AG09319 (cell line): ENCODE data around the gene GAS7.
A peak's percentile ranks its signal among the peaks of the same experiment; 100 is the strongest.

ENCODE experiments used
- DNase-seq: peaks from one replicate; pipeline ENCODE4 v3.0.0-alpha.2; 2010; ENCODE audit warnings: low read depth; ENCODE audit errors: extremely low read depth
- CTCF ChIP-seq: IDR thresholded peaks from 2 replicates; pipeline ENCODE4 v1.5.1; 2011; ENCODE audit warnings: low read depth, mild to moderate bottlenecking, inconsistent platforms, low read length, moderate library complexity

GAS7 gene

GRCh38 chr17:9999919-10000695, 198.3 kb downstream of the GAS7 start:
- no peak for DNase-seq
- TF ChIP-seq CTCF = no peak

GRCh38 chr17:9998060-9998459, 200.3 kb downstream of the GAS7 start:
- DNase-seq = no peak
- no peak for TF ChIP-seq CTCF

GRCh38 chr17:9994761-9995160, 203.6 kb downstream of the GAS7 start:
- no peak for DNase-seq
- TF ChIP-seq CTCF = no peak

GRCh38 chr17:9991796-9992195, 206.6 kb downstream of the GAS7 start:
- TF ChIP-seq CTCF = no peak
- DNase-seq = no peak

GRCh38 chr17:9991351-9991750, 207.1 kb downstream of the GAS7 start:
- no peak for TF ChIP-seq CTCF
- no peak for DNase-seq

- DNase-seq = no peak
- TF ChIP-seq CTCF = peak; percentile 73
These were observed 210.4 kb downstream of the GAS7 start for GRCh38 chr17:9987779-9988585.

GRCh38 chr17:9986754-9987382, 211.5 kb downstream of the GAS7 start:
- TF ChIP-seq CTCF = no peak
- no peak for DNase-seq
